Measurements from ENCODE around the gene TRIM52.

GRCh38 chr5:181242031-181242451 is 18.9 kb downstream of the TRIM52 start:
- TF ChIP-seq POLR2AphosphoS5 (IDR thresholded peaks at IDR 0.05) (no peak), CTCF (IDR thresholded peaks at IDR 0.05; ENCODE audit: poor library complexity, severe bottlenecking) (no peak), EZH2 (IDR thresholded peaks at IDR 0.05; ENCODE audit: borderline replicate concordance, insufficient read depth, low read length, poor library complexity, severe bottlenecking) (no peak), REST (IDR thresholded peaks at IDR 0.05; ENCODE audit: borderline replicate concordance) (no peak), SMC3 (conservative IDR thresholded peaks at IDR 0.05; ENCODE audit: poor library complexity) (no peak)
